Measurements from ENCODE around the gene NPTX2. TPM values are rescaled to one million over a fixed set of nuclear protein-coding genes. Genes with fewer than 3 reads are reported as not detected.

The NPTX2 gene
- total RNA-seq, 4 donors from 2014 or later = 24.5 to 46.8 (median 39.2) TPM

DNA sequence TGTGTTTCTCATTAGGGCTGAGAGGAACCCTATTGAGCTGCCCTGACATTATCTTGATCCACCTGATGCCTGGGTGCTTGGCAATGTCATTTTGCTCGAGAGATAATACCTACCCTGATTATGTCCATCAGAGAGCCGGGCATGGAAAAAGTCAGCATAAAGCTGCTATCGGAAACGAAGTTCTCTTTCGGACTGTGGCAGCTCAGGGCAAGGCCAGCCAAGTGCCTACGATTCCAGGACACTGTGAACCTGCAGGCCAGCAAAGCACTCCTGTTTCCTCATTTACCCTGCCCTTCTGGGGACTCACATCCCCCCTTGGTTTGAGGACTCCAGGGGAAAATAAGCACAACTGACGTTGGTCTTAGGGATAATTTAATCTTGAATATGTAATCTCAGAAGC lies 25.2 kb upstream of the NPTX2 start:
- H3K36me3 ChIP-seq = no peaks in the 10 kb centered on the region
- whole genome bisulfite sequencing, 2 donors = 73 to 74% methylated on average over 7 of the region's 7 CpGs
- H3K4me1 ChIP-seq = no peaks in the 10 kb centered on the region
- DNase-seq (ENCODE audit: low spot score in 2 of 2) = no peak
- TF ChIP-seq POLR2A (IDR thresholded peaks at IDR 0.05) = no peak
- no peak for TF ChIP-seq EP300 (IDR thresholded peaks at IDR 0.05)
- TF ChIP-seq CTCF (IDR thresholded peaks at IDR 0.05) = no peak
- no peaks in the 10 kb centered on the region for H3K27me3 ChIP-seq
- no peaks in the 10 kb centered on the region for H3K9me3 ChIP-seq
- H3K27ac ChIP-seq = no peak overlapping the region
- H3K4me3 ChIP-seq = no peak overlapping the region

DNA sequence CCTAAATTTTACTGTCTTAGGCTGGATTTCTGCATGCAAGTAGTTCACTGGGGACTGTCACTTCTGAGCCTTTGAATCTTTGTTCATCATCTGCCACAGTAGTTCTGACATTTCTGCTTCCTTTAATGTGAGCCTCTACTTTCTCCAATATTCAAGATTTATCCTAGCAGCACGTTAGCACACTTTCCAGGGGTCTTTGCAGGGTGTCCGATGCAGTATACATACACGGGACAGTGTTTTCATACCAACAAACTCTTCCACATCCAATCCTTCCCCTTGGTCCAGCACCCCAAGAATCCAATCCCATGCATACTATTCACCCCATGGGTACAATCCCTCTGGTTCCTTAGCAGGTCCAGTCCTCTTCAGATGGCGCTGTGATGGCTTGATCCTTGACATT lies 22.7 kb upstream of the NPTX2 start:
- H3K9me3 ChIP-seq = no peaks in the 10 kb centered on the region
- DNase-seq (ENCODE audit: low spot score in 2 of 2) = no peak

GRCh38 chr7:98594787-98595186 lies 22.3 kb upstream of the NPTX2 start:
- H3K4me3 ChIP-seq = no peak overlapping the region

More for the DNA sequence above, 22.7 kb upstream of the NPTX2 start:
- no peak overlapping the region for H3K27ac ChIP-seq
- H3K4me1 ChIP-seq = no peaks in the 10 kb centered on the region
- WGBS, 2 donors = 69 to 87% methylated on average over 4 of the region's 4 CpGs
- H3K4me3 ChIP-seq = no peak overlapping the region
- H3K36me3 ChIP-seq = no peaks in the 10 kb centered on the region
- TF ChIP-seq EP300 (IDR thresholded peaks at IDR 0.05) (no peak), CTCF (IDR thresholded peaks at IDR 0.05) (no peak), POLR2A (IDR thresholded peaks at IDR 0.05) (no peak)
- H3K27me3 ChIP-seq = no peaks in the 10 kb centered on the region

GRCh38 chr7:98598846-98599615 lies 18.1 kb upstream of the NPTX2 start:
- Histone ChIP-seq H3K4me3 (no peak overlapping the region), H3K27ac (no peak overlapping the region), H3K27me3 (no peaks in the 10 kb centered on the region), H3K36me3 (no peaks in the 10 kb centered on the region), H3K9me3 (no peaks in the 10 kb centered on the region), H3K4me1 (no peaks in the 10 kb centered on the region)
- no peak for DNase-seq (ENCODE audit: low spot score in 2 of 2)
- 79 to 82% methylated on average over 6 of the region's 6 CpGs for WGBS, 2 donors
- TF ChIP-seq EP300 (IDR thresholded peaks at IDR 0.05) (no peak), CTCF (IDR thresholded peaks at IDR 0.05) (no peak), POLR2A (IDR thresholded peaks at IDR 0.05) (no peak)

More at GRCh38 chr7:98594787-98595186, 22.3 kb upstream of the NPTX2 start:
- no peaks in the 10 kb centered on the region for H3K27me3 ChIP-seq
- DNase-seq (ENCODE audit: low spot score in 2 of 2) = no peak
- no peak overlapping the region for H3K27ac ChIP-seq
- no peaks in the 10 kb centered on the region for H3K9me3 ChIP-seq
- H3K4me1 ChIP-seq = no peaks in the 10 kb centered on the region
- 61 to 68% methylated on average over 5 of the region's 5 CpGs for WGBS, 2 donors
- no peaks in the 10 kb centered on the region for H3K36me3 ChIP-seq
- TF ChIP-seq EP300 (IDR thresholded peaks at IDR 0.05) (no peak), CTCF (IDR thresholded peaks at IDR 0.05) (no peak), POLR2A (IDR thresholded peaks at IDR 0.05) (no peak)

DNA sequence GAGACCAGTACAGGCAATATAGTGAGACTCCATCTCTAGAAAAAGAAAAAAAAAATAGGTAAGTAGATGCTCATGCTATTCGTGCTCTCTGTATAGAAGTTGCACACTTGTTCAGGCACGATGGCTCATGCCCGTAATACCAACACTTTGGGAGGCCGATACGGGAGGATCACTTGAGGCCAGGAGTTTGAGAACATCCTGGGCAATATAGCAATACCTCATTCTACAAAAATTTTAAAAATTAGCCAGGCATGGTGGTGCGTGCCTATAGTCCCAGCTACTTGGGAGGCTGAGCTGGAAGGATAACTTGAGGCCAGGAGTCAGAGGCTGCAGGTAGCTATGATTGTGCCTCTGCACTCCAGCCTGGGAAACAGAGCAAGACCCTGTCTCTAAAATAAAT lies 17.2 kb upstream of the NPTX2 start:
- H3K9me3 ChIP-seq = no peaks in the 10 kb centered on the region
- H3K27ac ChIP-seq = no peak overlapping the region
- no peaks in the 10 kb centered on the region for H3K27me3 ChIP-seq
- H3K4me1 ChIP-seq = no peaks in the 10 kb centered on the region
- H3K4me3 ChIP-seq = no peak overlapping the region
- WGBS, 2 donors = 92 to 95% methylated on average over 6 of the region's 6 CpGs
- H3K36me3 ChIP-seq = no peaks in the 10 kb centered on the region
- no peak for DNase-seq (ENCODE audit: low spot score in 2 of 2)
- no peak for TF ChIP-seq EP300 (IDR thresholded peaks at IDR 0.05)
- no peak for TF ChIP-seq POLR2A (IDR thresholded peaks at IDR 0.05)
- TF ChIP-seq CTCF (IDR thresholded peaks at IDR 0.05) = no peak
